ENCODE data around the gene ENTHD1.

- TF ChIP-seq FOXA1 (IDR thresholded peaks at IDR 0.05) (no peak), LEF1 (IDR thresholded peaks at IDR 0.05; ENCODE audit: borderline replicate concordance) (no peak), SUZ12 (IDR thresholded peaks at IDR 0.05) (no peak)
Observed at GRCh38 chr22:39896313-39896996, 2.9 kb upstream of the ENTHD1 start.

Data from HEK293T (cell line).